Measurements from ENCODE around the gene MT1F. TPM values are rescaled to one million over a fixed set of nuclear protein-coding genes. Genes with fewer than 3 reads are reported as not detected.
"Not testable (repeated sequence)": the region's sequence is repeated elsewhere in the genome, so short reads cannot be mapped to it uniquely, and the experiment has no call there.

Gene MT1F
- total RNA-seq, 4 donors from 2014 or later, result 5.6 to 16.6 (median 12.9) TPM

- H3K27me3 ChIP-seq, result peaks cover 53% of the 10 kb centered on the region
- 38% methylated on average over 12 of the region's 46 CpGs for WGBS
- peak within 1 kb of the TSS; percentile 32 for H3K4me3 ChIP-seq
- no peaks in the 10 kb centered on the region for H3K9me3 ChIP-seq
- DNase-seq (ENCODE audit: low spot score in 2 of 2), result peak in 1 of 2 donors; percentile 84
- TF ChIP-seq POLR2A (IDR thresholded peaks at IDR 0.05), result peak in 1 of 2 donors; percentile 68
- TF ChIP-seq CTCF (IDR thresholded peaks at IDR 0.05), result no peak
- TF ChIP-seq EP300 (IDR thresholded peaks at IDR 0.05), result no peak
- no peak for TF ChIP-seq POLR2AphosphoS5 (IDR thresholded peaks at IDR 0.05)
- H3K27ac ChIP-seq, result no peak within 1 kb of the TSS
- peaks cover 44% of the 10 kb centered on the region for H3K4me1 ChIP-seq
- H3K36me3 ChIP-seq, result no peaks in the 10 kb centered on the region
Observed at GRCh38 chr16:56667581-56668571, 10.1 kb downstream of the MT1F start, which contains the start of gene MT1G. MT1G (minus strand) TSS chr16:56668065; CDS start chr16:56667993, 72 bp downstream.

- H3K27me3 ChIP-seq, result peaks cover 45% of the 10 kb centered on the region
- H3K4me1 ChIP-seq, result peaks cover 39% of the 10 kb centered on the region
- peak within 1 kb of the TSS; percentile 21 for H3K4me3 ChIP-seq
- H3K36me3 ChIP-seq, result no peaks in the 10 kb centered on the region
- peak in 1 of 2 donors; percentile 74 for DNase-seq (ENCODE audit: low spot score in 2 of 2)
- TF ChIP-seq POLR2AphosphoS5 (IDR thresholded peaks at IDR 0.05), result no peak
- TF ChIP-seq POLR2A (IDR thresholded peaks at IDR 0.05), result no peak
- no peak for TF ChIP-seq CTCF (IDR thresholded peaks at IDR 0.05)
- no peak for TF ChIP-seq EP300 (IDR thresholded peaks at IDR 0.05)
- 31% methylated on average over 21 of the region's 38 CpGs for WGBS
- H3K27ac ChIP-seq, result no peak within 1 kb of the TSS
- no peaks in the 10 kb centered on the region for H3K9me3 ChIP-seq
Observed at GRCh38 chr16:56669005-56669839, 11.5 kb downstream of the MT1F start, which contains the start of gene MT1H. MT1H (plus strand) TSS chr16:56669814; CDS start chr16:56669885, 71 bp downstream.

GRCh38 chr16:56669840-56670619 lies 12.3 kb downstream of the MT1F start:
- peak overlapping the region; percentile 21 for H3K4me3 ChIP-seq
- H3K27me3 ChIP-seq, result peaks cover 39% of the 10 kb centered on the region
- 50% methylated on average over 16 of the region's 19 CpGs for WGBS
- no peaks in the 10 kb centered on the region for H3K36me3 ChIP-seq
- TF ChIP-seq CTCF (IDR thresholded peaks at IDR 0.05) (no peak), POLR2AphosphoS5 (IDR thresholded peaks at IDR 0.05) (no peak), EP300 (IDR thresholded peaks at IDR 0.05) (no peak), POLR2A (IDR thresholded peaks at IDR 0.05) (no peak)
- DNase-seq (ENCODE audit: low spot score in 2 of 2), result peak in 1 of 2 donors; percentile 61
- peaks cover 39% of the 10 kb centered on the region for H3K4me1 ChIP-seq
- no peak overlapping the region for H3K27ac ChIP-seq
- no peaks in the 10 kb centered on the region for H3K9me3 ChIP-seq

- H3K36me3 ChIP-seq, result no peaks in the 10 kb centered on the region
- no peaks in the 10 kb centered on the region for H3K9me3 ChIP-seq
- H3K27me3 ChIP-seq, result peaks cover 40% of the 10 kb centered on the region
- H3K27ac ChIP-seq, result no peak overlapping the region
- WGBS, result 94% methylated on average over 2 of the region's 2 CpGs
- no peak for DNase-seq (ENCODE audit: low spot score in 2 of 2)
- TF ChIP-seq EP300 (IDR thresholded peaks at IDR 0.05) (no peak), POLR2A (IDR thresholded peaks at IDR 0.05) (no peak), POLR2AphosphoS5 (IDR thresholded peaks at IDR 0.05) (no peak), CTCF (IDR thresholded peaks at IDR 0.05) (no peak)
- H3K4me3 ChIP-seq, result no peak overlapping the region
- H3K4me1 ChIP-seq, result peaks cover 35% of the 10 kb centered on the region
Observed at GRCh38 chr16:56670620-56670934, 12.8 kb downstream of the MT1F start.

- H3K36me3 ChIP-seq; H3K9me3 ChIP-seq; H3K4me3 ChIP-seq; H3K27ac ChIP-seq; DNase-seq (ENCODE audit: low spot score in 2 of 2): not testable (repeated sequence)
- Histone ChIP-seq H3K4me1 (peaks cover 45% of the 10 kb centered on the region), H3K27me3 (peaks cover 44% of the 10 kb centered on the region)
- 57% methylated on average over 2 of the region's 2 CpGs for WGBS
Observed at GRCh38 chr16:56671691-56672090, 13.9 kb downstream of the MT1F start.

- not testable (repeated sequence) for DNase-seq (ENCODE audit: low spot score in 2 of 2); H3K36me3 ChIP-seq; H3K27ac ChIP-seq; H3K9me3 ChIP-seq; H3K4me3 ChIP-seq
- Histone ChIP-seq H3K27me3 (peaks cover 41% of the 10 kb centered on the region), H3K4me1 (peaks cover 42% of the 10 kb centered on the region)
- WGBS, result 77% methylated on average over 3 of the region's 3 CpGs
Observed at GRCh38 chr16:56672171-56672570, 14.4 kb downstream of the MT1F start.

Data from suprapubic skin (tissue), 4 donors.